GM10248 (cell line): ENCODE results near the gene FAM83E.
"Not testable (repeated sequence)": the region's sequence is repeated elsewhere in the genome, so short reads cannot be mapped to it uniquely, and the experiment has no call there.

ENCODE experiments used
- CTCF ChIA-PET: fragments of 300-600 bp; sonication (Branson Sonifier 250); formaldehyde crosslinking; extraction: SDS; loops from one replicate; lab custom pipeline; 2021; ENCODE audit warnings: antibody characterized with exemption; lab: Yijun Ruan, JAX
- POLR2A ChIA-PET: fragments of 350-650 bp; sonication (Branson Sonifier 250); formaldehyde crosslinking; extraction: SDS; loops from one replicate; lab custom pipeline; 2020; ENCODE audit warnings: antibody characterized with exemption; lab: Yijun Ruan, JAX
- DNase-seq: peaks from one replicate; pipeline ENCODE4 v3.0.0; 2012; ENCODE audit errors: extremely low spot score
- TF ChIP-seq, protein P1 (sequence below): IDR thresholded peaks from 2 replicates; pipeline ENCODE4 v1.5.1; 2012; ENCODE audit warnings: mild to moderate bottlenecking, low read depth; ENCODE audit errors: extremely low read depth, missing control alignments, control extremely low read depth

FAM83E gene

DNA sequence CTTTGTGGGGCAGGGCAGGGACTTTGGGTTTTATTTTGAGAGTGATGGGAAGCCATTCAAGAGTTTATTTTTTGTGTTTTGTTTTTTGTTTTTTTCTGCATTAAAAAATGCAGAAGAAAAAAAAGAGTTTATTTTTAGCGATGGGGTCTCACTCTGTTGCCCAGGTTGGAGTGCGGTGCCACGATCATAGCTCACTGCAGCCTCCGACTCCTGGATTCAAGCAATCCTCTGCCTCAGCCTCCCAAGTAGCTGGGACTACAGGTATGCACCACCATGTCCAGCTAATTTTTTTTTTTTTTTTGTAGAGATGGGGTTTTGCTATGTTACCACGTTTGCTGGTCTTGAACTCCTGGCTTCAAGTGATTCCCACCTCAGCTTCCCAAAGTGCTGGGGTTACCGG, 43.6 kb upstream of the FAM83E start:
- CTCF ChIA-PET: interaction anchor here (2.2 kb wide), 1 partner anchor 13 kb away, joined by 7 read pairs; the partner anchor contains the start of gene CA11
- no peak for DNase-seq
- POLR2A ChIA-PET: no interaction called here
- TF ChIP-seq, protein P1, sequence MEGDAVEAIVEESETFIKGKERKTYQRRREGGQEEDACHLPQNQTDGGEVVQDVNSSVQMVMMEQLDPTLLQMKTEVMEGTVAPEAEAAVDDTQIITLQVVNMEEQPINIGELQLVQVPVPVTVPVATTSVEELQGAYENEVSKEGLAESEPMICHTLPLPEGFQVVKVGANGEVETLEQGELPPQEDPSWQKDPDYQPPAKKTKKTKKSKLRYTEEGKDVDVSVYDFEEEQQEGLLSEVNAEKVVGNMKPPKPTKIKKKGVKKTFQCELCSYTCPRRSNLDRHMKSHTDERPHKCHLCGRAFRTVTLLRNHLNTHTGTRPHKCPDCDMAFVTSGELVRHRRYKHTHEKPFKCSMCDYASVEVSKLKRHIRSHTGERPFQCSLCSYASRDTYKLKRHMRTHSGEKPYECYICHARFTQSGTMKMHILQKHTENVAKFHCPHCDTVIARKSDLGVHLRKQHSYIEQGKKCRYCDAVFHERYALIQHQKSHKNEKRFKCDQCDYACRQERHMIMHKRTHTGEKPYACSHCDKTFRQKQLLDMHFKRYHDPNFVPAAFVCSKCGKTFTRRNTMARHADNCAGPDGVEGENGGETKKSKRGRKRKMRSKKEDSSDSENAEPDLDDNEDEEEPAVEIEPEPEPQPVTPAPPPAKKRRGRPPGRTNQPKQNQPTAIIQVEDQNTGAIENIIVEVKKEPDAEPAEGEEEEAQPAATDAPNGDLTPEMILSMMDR: no peak

DNA sequence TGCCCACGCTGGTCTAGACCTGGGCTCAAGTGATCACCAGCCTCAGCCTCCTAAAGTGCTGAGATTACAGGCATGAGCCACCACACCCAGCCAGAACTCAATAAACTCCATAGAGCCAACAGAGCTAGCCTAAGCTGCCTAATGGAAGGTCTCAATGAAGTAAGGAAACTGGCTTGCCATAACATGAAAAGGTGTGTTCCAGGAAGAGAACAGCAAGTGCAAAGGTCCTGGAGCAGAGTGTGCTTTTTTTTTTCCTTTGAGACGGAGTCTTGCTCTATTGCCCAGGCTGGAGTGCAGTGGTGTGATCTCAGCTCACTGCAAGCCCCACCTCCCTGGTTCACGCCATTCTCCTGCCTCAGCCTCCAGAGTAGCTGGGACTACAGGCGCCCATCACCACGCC, 43.0 kb upstream of the FAM83E start:
- POLR2A ChIA-PET, DNase-seq: not testable (repeated sequence)
- CTCF ChIA-PET: interaction anchor here (1.0 to 1.2 kb wide), 2 partner anchors 9 to 69 kb away, joined by 3 read pairs; no protein-coding TSS in a partner anchor

DNA sequence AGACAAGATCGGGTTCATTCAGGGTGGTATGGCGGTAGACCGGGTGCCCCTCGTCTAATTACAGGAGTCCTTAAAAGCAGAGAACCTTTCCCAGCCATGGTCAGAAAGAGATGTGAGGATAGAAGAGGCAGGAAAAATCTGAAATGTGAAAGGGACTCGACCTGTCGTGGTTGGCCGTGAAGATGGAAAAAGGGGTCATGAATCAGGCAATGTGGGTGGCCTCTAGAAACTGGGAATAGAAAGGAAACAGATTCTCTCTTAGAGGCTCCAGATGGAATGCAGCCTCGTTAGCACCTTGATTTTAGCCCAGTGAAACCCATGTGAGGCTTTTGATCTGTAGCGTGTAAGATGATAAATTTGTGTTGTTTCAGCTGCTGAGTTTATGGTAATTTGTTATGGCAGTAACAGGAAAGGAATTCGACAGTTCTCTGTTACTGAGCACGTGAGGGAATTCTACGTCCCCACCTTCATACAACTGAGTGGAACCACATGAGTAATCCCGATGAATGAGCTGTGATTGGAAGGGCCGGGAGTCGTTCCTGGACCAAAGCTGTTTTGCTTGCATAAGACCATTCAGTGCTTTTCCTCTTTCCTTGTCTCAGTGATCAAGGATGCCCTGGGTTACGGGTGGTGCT, 42.1 kb upstream of the FAM83E start:
- POLR2A ChIA-PET: no interaction called here
- TF ChIP-seq, protein P1: no peak
- no peak for DNase-seq
- CTCF ChIA-PET: interaction anchor here (1.0 to 1.4 kb wide), 3 partner anchors 10 to 68 kb away, joined by 3 read pairs; no protein-coding TSS in a partner anchor

DNA sequence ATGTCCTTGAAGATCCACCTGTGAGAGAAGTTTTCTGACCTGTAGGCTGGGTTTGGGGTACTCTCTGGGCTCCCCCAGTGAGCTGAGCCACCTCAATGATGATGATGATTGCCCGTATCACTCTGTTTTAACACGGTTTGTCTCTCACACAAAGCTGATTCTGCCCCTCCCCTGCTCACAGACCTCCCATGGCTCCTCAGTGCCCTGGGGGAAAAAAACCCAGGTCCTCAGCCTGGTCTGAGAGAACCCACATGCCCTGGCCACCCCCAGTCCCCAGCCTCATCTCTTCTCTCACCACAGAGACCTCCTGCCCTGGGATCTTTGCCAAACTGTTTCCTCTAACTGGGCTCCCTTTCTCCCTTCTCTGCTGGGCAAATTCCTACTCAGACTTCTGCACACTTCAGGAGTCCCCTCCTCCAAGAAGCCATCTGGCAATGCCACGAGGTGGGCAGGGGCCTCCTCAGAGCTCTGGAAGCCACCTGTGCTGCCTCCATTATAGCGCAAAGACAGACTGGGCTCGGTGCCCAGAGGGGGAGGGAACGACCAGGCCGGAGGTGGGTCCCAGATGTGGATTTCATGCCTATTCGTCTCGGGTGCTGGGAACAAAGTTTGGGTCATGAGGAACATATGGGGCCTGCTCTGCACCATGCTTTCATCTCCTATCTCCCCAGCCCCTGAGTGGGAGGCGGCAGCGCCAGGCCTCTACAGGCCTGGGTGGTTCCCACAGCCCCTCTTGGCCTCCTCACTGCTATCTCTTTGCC, 39.6 kb upstream of the FAM83E start:
- POLR2A ChIA-PET: no interaction called here
- DNase-seq: no peak
- CTCF ChIA-PET: no interaction called here
- TF ChIP-seq, protein P1: no peak

DNA sequence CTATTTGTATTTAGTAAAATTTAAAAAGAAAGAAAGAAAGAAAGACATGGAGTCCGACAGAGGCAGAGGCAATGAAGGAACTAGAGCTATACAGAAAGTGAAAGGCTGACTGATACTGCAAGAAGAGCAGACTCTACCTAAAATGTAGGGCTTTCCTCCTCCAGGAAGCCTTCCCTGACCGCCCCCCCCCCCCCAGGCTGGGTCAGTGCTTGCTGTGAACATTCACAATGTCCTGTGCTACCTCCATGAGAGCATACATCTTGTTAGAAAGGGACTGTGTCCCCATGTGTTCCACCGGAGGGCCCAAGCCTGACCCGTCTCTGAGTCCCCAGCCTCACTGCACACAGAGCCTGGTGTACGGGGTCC, 36.8 kb upstream of the FAM83E start:
- POLR2A ChIA-PET: no interaction called here
- DNase-seq: no peak
- TF ChIP-seq, protein P1: no peak
- CTCF ChIA-PET: no interaction called here

DNA sequence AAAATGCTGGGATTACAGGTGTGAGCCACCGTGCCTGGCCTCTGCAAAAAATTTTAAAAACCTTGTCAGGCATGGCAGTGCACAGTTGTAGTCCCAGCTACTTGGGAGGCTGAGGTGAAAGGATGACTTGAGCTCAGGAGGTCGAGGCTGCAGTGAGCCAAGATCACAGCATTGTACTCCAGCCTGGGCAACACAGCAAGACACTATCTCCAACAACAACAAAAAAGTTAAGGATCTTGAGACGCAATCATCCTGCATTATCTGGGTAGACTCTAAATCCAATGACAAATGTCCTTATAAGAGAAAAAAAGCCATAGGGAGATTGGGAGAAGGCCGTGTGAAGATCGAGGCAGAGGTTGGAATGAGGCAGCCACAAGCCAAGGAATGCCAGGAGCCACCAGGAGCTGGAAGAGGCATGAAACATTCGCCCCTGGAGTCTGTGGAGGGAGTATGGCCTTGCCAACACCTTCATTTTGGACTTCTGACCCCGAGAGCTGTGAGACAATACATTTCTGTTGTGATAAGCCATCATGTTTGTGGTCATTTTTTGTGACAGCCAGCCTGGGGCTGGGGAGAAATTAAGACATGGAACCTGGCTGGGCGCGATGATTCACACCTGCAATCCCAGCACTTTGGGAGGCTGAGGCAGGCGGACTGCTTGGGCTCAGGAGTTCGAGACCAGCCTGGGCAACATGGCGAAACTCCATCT, 36.3 kb upstream of the FAM83E start:
- ChIA-PET POLR2A (no interaction called here), CTCF (interaction anchor here (1.5 kb wide), 1 partner anchor 45 kb away, joined by 3 read pairs; no protein-coding TSS in a partner anchor)
- no peak for DNase-seq
- TF ChIP-seq, protein P1: no peak

DNA sequence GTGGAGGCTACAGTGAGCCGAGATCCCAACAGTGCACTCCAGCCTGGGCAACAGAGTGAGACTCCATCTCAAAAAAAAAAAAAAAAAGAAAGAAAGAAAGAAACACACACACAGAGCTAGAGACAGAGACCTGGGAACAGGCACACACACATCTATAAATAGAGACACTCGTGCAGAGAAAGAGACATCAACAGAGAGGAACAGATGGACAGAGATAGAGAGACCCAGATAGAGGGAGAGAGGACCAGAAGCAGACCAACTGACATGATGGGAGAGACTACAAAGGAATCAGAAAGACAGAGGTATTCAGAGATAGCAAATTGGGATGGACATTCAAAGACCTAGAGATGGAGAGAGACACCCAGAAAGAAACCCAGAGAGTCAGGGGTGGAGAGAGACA, 33.3 kb upstream of the FAM83E start:
- no peak for DNase-seq
- ChIA-PET POLR2A (no interaction called here), CTCF (interaction anchor here (1.4 kb wide), 1 partner anchor 8 kb away, joined by 3 read pairs; no protein-coding TSS in a partner anchor)
- TF ChIP-seq, protein P1: no peak
